ENCODE results near the gene CNTD1. TPM values are rescaled to one million over a fixed set of nuclear protein-coding genes. Genes with fewer than 3 reads are reported as not detected.

Gene CNTD1, protein sequence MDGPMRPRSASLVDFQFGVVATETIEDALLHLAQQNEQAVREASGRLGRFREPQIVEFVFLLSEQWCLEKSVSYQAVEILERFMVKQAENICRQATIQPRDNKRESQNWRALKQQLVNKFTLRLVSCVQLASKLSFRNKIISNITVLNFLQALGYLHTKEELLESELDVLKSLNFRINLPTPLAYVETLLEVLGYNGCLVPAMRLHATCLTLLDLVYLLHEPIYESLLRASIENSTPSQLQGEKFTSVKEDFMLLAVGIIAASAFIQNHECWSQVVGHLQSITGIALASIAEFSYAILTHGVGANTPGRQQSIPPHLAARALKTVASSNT
- total RNA-seq, result not detected in 2 replicates

DNA sequence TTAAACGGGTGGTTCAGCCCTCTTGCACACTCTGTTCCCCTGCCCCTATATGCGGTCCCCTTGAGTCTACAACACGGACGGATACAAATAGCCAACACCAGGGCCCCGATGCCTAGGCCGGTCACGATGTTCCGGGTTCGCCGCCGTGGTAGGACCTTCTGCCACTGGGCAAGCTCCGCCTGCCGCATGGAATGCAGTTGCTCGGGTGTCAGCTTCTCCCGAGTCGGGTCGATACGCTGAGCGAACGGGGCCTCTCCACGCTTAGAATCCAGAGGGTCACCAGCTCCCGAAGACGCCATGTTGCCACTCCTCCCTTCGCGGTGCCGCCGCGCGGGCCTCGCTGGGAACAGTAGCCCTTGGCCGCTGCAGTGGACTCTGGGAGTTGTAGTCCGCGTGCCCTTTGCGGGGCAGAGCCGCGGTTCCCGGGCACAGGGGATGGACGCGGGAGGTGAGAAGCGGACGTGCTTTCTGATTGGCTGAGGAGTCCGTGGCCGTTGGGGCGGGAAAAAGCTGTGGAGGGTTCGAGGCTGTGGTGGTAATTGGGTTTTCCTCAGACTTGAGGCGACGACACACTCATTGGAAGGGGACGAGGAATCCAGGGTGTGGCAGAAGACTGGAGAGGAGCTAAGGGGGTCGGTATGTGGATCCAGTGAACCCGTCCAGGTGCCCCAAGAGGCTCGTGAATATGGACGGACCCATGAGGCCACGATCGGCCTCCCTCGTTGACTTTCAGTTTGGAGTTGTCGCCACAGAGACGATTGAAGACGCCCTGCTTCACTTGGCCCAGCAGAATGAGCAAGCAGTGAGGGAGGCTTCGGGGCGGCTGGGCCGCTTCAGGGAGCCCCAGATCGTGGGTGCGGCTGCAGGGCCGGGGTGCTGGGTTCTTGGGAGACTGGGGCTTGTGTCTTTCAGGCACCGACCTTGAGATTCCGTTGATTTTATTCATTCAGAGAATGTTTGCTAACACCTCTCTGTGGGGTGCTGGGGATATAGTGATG, at the start of gene CNTD1, which contains the start of gene COA3:
CNTD1 (plus strand) TSS at position 479 of the 998 bp plus-strand sequence; CDS start at position 686, 207 bp downstream.
COA3 (minus strand) TSS at position 322 of the 998 bp plus-strand sequence; CDS start at position 299, 23 bp downstream.

DNA sequence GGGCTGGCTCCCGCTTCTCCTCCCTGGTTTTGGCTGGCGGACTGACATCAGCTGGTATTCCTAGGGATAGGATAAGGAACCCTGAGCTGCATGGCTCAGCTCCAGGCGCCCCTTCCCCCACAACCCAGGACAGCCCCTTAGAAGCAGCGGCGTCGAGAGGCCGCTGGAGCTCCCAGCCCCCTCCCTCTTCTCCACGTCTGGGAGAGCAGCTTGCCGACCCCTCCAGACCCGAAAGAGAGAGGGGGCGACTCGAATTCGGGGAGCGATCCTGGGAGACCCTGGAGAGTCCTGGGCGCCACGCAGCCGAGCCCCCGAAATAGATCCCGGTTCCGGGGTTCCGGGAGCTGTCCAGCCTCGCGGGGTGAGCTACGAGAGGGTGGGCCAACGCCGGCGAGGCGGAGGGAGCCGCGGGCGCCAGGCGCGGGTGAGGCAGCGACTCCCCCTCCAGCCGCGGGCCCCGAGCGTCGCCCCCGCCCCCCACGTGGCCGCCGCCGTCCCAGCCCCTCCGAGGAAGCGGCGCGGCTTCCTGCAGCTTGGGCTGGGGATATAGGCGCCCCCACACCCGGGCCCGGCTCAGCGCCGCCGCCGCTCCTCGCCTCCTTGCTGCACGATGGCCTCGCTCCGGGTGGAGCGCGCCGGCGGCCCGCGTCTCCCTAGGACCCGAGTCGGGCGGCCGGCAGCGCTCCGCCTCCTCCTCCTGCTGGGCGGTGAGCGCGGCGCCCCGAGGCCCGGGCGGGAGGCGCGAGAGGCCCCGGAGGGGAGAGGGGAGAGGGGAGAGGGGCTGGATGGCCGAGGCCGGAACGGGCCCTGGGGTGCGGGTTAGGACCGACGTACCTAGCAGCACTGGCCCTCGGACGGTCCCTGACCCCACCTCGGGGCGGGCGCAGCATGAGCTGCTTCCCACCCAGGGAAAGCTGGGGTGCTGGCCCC, 37.7 kb upstream of the CNTD1 start, which contains the start of gene RAMP2:
RAMP2 (plus strand) TSS at position 576 of the 930 bp plus-strand sequence; CDS start at position 611, 35 bp downstream.

DNA sequence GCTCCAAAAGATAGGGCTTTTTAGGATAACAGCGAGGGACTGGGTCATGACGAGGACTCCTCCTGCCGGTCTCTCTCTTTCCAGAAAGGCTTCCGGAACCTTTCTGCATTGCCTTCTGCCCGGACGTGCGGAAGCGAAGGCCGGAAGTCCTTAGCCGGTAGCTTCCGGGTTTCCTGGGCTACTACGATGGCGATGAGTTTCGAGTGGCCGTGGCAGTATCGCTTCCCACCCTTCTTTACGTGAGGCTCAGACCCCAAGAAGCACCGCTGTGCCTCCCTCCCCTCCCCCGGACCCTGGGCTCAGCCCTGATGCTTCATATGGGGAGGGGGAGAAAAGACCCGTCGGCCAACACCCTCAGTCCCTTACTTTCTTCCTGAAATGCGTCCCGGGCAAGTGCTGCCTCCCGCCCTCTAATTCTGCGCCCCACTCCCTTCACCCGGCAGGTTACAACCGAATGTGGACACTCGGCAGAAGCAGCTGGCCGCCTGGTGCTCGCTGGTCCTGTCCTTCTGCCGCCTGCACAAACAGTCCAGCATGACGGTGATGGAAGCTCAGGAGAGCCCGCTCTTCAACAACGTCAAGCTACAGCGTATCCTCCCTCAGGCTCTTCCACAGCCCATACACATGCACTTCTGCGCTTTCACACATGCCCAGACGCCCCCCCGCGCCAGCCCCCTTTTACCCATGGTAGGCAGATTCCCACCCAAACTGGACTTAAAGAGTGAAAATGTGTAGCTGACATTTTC, 25.2 kb upstream of the CNTD1 start, which contains the start of gene VPS25:
VPS25 (plus strand) TSS at position 160 of the 746 bp plus-strand sequence; CDS start at position 187, 27 bp downstream.

DNA sequence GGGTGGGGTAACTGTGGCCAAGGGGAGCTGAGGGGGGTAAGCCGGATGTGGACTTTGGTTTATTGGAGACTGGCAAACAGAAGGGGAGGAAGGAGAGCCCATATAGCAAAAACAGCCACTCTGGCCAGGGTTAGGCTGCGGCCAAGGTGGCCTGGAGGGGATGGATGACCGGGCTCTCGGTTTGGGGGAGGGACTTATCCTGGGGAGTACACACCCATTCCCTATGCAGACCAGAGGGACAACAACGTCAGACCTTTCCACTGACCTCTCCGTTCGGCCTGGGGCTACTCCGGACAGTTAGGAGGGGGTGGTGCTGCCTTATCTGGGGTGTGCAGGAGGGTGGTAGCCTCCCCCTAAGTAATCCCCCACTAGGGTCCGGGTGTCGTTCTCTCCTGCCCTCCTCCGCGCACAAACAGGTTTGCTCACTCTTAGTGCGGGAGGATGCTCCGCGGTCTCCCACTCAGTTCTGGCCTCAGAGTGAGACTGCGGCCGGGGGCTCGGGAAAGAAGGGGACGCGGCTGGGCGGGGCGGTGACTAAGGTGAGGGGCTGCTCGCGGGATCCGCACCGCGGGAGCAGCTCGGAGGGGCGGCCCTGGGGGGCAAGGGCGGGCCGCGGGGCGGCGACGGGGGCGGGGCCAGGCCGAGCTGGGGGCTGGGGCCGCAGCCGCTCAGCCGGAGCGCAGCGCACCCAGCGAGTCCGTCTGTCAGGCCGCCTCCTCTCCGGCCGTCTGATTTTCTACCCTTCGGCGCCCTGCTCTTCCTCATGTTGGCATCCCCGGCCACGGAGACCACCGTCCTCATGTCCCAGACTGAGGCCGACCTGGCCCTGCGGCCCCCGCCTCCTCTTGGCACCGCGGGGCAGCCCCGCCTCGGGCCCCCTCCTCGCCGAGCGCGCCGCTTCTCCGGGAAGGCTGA, 18.5 kb upstream of the CNTD1 start, which contains the start of gene WNK4:
WNK4 (plus strand) TSS at position 675 of the 915 bp plus-strand sequence; CDS start at position 764, 89 bp downstream.

DNA sequence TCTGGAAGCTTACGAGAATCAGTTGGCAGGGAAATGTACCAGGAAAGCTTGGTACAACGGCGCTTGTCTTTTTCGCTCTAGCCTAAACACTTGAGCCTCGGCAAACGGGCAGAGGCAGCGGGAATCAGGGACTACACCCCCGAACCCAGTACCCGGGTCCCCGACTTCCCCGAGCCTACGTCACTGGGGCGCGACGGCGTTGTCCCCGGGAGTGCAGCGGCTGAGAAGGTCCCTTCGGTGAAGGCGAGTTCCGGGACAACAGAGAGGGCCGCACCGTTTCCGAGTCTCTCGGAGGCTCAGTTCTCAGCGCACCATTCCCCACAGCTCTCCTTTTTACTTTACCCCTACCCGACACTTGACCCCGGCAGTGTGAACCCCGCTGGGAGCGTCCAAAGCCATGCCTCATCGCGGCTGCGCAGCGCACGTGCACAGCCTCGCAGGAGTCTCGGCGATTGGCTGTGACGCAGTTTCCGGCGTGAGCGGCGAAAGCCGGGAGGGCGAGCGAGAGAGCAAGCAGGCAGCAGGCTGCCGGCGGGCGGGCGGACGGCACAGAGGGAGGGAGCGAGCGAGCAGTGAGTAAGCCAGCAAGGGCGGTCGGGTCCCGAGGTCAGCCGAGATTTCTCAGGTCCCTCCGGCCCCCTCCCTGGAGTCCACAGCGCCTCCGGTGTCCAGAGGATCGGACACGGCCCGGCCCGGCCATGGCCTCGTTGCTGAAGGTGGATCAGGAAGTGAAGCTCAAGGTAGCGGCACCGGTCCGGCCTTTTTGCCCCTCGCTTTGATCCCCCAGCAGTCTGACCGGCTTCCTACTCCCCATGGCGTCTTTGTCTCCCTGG, 34.5 kb downstream of the CNTD1 start, which contains the start of gene PSME3:
PSME3 (plus strand) TSS at position 464 of the 833 bp plus-strand sequence; CDS start at position 699, 235 bp downstream.

DNA sequence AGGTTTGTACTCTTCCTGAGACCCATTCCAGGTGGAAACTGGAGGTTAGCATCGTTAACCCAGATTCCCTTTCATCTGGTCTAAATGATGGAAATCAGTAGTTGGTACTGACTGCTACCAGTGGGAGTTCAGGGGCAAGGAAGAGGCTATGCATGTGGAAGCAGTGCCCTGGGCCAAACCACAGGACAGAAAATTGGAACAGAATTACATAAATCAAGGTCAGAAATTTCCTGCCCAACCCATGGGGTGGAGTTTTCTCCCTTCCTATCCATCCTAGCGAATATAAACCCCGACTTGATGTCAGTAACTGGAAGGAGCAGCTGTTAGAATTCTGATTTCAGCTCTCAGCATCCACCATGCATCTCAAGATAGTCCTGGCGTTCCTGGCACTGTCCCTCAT, 45.6 kb downstream of the CNTD1 start, which contains the start of gene AOC2:
AOC2 (plus strand) TSS at position 310 of the 400 bp plus-strand sequence; CDS start at position 357, 47 bp downstream.

DNA sequence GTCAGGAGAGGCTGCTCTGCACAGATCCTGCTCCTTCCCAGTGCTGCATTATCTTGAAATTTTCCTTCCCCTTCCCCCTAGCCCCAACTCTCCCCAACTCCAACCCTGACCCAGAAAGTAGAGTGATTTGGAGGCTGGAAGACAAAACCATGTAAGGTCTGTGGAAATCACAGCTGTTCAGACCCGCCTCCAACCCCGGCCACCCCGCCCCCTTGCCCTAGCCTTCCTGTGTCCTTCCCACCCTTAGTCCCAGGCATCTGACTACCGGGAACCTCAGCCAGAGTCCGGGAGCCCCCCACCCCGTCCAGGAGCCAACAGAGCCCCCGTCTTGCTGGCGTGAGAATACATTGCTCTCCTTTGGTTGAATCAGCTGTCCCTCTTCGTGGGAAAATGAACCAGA, 52.3 kb downstream of the CNTD1 start, which contains the start of gene AOC3:
AOC3 (plus strand) TSS at position 246 of the 400 bp plus-strand sequence; CDS start at position 391, 145 bp downstream.

Other genes with a start within 250 kb of the CNTD1 start
- gene HSD17B1, start 245.9 kb upstream of the CNTD1 start, total RNA-seq, result 0.76 and 1.4 TPM in 2 replicates
- gene COASY, start 236.7 kb upstream of the CNTD1 start, total RNA-seq, result 7.5 and 9.0 TPM in 2 replicates
- gene MLX, start 231.8 kb upstream of the CNTD1 start, total RNA-seq, result 30.3 and 34.1 TPM in 2 replicates
- gene PSMC3IP, start 221.1 kb upstream of the CNTD1 start, total RNA-seq, result 1.1 and 1.3 TPM in 2 replicates
- gene RETREG3, start 189.5 kb upstream of the CNTD1 start, total RNA-seq, result 65.7 and 83.3 TPM in 2 replicates
- 10.8 and 11.5 TPM in 2 replicates for gene TUBG1, start 189.2 kb upstream of the CNTD1 start, total RNA-seq
- gene TUBG2, start 139.6 kb upstream of the CNTD1 start, total RNA-seq, result 4.2 and 5.4 TPM in 2 replicates
- gene PLEKHH3, start 121.9 kb upstream of the CNTD1 start, total RNA-seq, result 13.0 and 16.8 TPM in 2 replicates
- gene CCR10, start 117.0 kb upstream of the CNTD1 start, total RNA-seq, result 2.4 and 3.9 TPM in 2 replicates
- gene CNTNAP1, start 116.3 kb upstream of the CNTD1 start, total RNA-seq, result 6.7 and 9.9 TPM in 2 replicates
- 12.4 and 13.8 TPM in 2 replicates for gene EZH1, start 53.8 kb upstream of the CNTD1 start, total RNA-seq
- gene RAMP2, start 37.6 kb upstream of the CNTD1 start, total RNA-seq, result 15.6 and 21.5 TPM in 2 replicates
- 42.3 and 46.2 TPM in 2 replicates for gene VPS25, start 25.4 kb upstream of the CNTD1 start, total RNA-seq
- 0.54 and 1.5 TPM in 2 replicates for gene WNK4, start 18.3 kb upstream of the CNTD1 start, total RNA-seq
- gene COA3, start 157 bp upstream of the CNTD1 start, total RNA-seq, result 63.1 and 74.3 TPM in 2 replicates
- gene BECN1, start 25.4 kb downstream of the CNTD1 start, total RNA-seq, result 143 and 162 TPM in 2 replicates
- 48.9 and 65.9 TPM in 2 replicates for gene PSME3, start 34.5 kb downstream of the CNTD1 start, total RNA-seq
- gene AOC2, start 45.7 kb downstream of the CNTD1 start, total RNA-seq, result 0.22 and 0.43 TPM in 2 replicates
- gene AOC3, start 52.3 kb downstream of the CNTD1 start, total RNA-seq, result 0.33 and 0.43 TPM in 2 replicates
- gene G6PC1, start 101.9 kb downstream of the CNTD1 start, total RNA-seq, result not detected in 2 replicates
- gene AARSD1, start 165.6 kb downstream of the CNTD1 start, total RNA-seq, result 12.9 and 14.1 TPM in 2 replicates
- 0.09 and 0.11 TPM in 2 replicates for gene PTGES3L, start 181.2 kb downstream of the CNTD1 start, total RNA-seq
- 10.1 and 10.5 TPM in 2 replicates for gene RUNDC1, start 181.7 kb downstream of the CNTD1 start, total RNA-seq
- gene RPL27, start 199.6 kb downstream of the CNTD1 start, total RNA-seq, result 986 and 1,404 TPM in 2 replicates
- gene IFI35, start 207.9 kb downstream of the CNTD1 start, total RNA-seq, result 7.8 and 10.7 TPM in 2 replicates
- 128 and 141 TPM in 2 replicates for gene VAT1, start 223.5 kb downstream of the CNTD1 start, total RNA-seq
- 0.09 and 0.11 TPM in 2 replicates for gene RND2, start 226.4 kb downstream of the CNTD1 start, total RNA-seq

Data from dermis lymphatic vessel endothelial cell (primary cell).